Fibroblast of mammary gland (primary cell): Measurements from ENCODE around the gene SLC4A2.

Experiments used
- DNase-seq: peaks from one replicate; pipeline ENCODE4 v3.0.0-alpha.2; 2010; ENCODE audit warnings: low read depth
- H3K4me3 ChIP-seq: 2 replicates; pipeline ENCODE4 v1.5.1; 2011; ENCODE audit warnings: low read depth, mild to moderate bottlenecking, low read length, moderate library complexity; ENCODE audit not compliant: control insufficient read depth
- CTCF ChIP-seq: conservative IDR thresholded peaks from 2 replicates; pipeline ENCODE4 v1.5.1; 2011; ENCODE audit warnings: low read depth, low read length, inconsistent platforms; ENCODE audit not compliant: control insufficient read depth, insufficient read depth

Gene SLC4A2

GRCh38 chr7:151060416-151061212, 1.2 kb downstream of the SLC4A2 start:
- DNase-seq = peak; percentile 36
- TF ChIP-seq CTCF = peak; percentile 6

GRCh38 chr7:151061213-151062110, 2.1 kb downstream of the SLC4A2 start:
- peak overlapping the region; percentile 78 for H3K4me3 ChIP-seq
- DNase-seq = no peak
- no peak for TF ChIP-seq CTCF

More at GRCh38 chr7:151060416-151061212, 1.2 kb downstream of the SLC4A2 start:
- peak overlapping the region; percentile 78 for H3K4me3 ChIP-seq

GRCh38 chr7:151062111-151062398, 2.7 kb downstream of the SLC4A2 start:
- no peak overlapping the region for H3K4me3 ChIP-seq
- no peak for DNase-seq
- TF ChIP-seq CTCF = no peak

- peak; percentile 75 for DNase-seq
- peak overlapping the region; percentile 34 for H3K4me3 ChIP-seq
- no peak for TF ChIP-seq CTCF
Measured at GRCh38 chr7:151062399-151063211, 3.2 kb downstream of the SLC4A2 start.

- peak; percentile 77 for DNase-seq
- H3K4me3 ChIP-seq = no peak overlapping the region
- TF ChIP-seq CTCF = no peak
Measured at GRCh38 chr7:151063212-151063561, 3.8 kb downstream of the SLC4A2 start.

GRCh38 chr7:151064454-151064853, 5.1 kb downstream of the SLC4A2 start:
- no peak for TF ChIP-seq CTCF
- no peak for DNase-seq
- no peak overlapping the region for H3K4me3 ChIP-seq
